GM12878 (cell line): ENCODE measurements around the gene BTBD8. TPM values are rescaled to one million over a fixed set of nuclear protein-coding genes. Genes with fewer than 3 reads are reported as not detected.

Experiments
- ATAC-seq: fragments of 200-7000 bp; cut with Tn5 transposase; 3 replicates; pipeline ENCODE4 v1.9.1; 2020; ENCODE audit warnings: mild to moderate bottlenecking, moderate library complexity
- BruUV-seq: library from RNA; stranded (reverse); fragments of 400-500 nt; replicated peaks from 2 replicates; lab custom pipeline; 2021; lab: Mats Ljungman, UMichigan
- CTCF ChIA-PET: fragments of 300-600 bp; sonication (Branson Sonifier 250); formaldehyde crosslinking; extraction: SDS; loops from one replicate; lab custom pipeline; 2021; ENCODE audit warnings: inconsistent platforms; lab: Yijun Ruan, JAX
- POLR2A ChIA-PET: fragments of 350-600 bp; formaldehyde crosslinking; extraction: SDS; loops from one replicate; lab custom pipeline; 2021; ENCODE audit warnings: inconsistent platforms; lab: Charles Lee
- RAD21 ChIA-PET: fragments of 300-600 bp; sonication (Branson Sonifier 250); formaldehyde crosslinking; loops from one replicate; lab custom pipeline; 2023; ENCODE audit warnings: antibody characterized with exemption; ENCODE audit not compliant: unreplicated experiment; lab: Charles Lee
- SMC1A ChIA-PET: fragments of 300-600 bp; sonication (Branson Sonifier 250); formaldehyde crosslinking; loops from one replicate; lab custom pipeline; 2023; ENCODE audit not compliant: unreplicated experiment, uncharacterized antibody; lab: Charles Lee
- DNase-seq: peaks from one replicate; pipeline ENCODE4 v3.0.0-alpha.2; 2011; ENCODE audit warnings: low read depth, low spot score
- FAIRE-seq: peaks from 3 replicates; lab custom pipeline; 2011; peaks lifted over from hg19 to GRCh38; lab: Jason Lieb, UNC
- H2AFZ ChIP-seq: 2 replicates; pipeline ENCODE4 v1.6.0; 2011; ENCODE audit warnings: low read depth, low read length, control low read depth; ENCODE audit not compliant: control insufficient read depth
- H3K27ac ChIP-seq: 2 replicates; pipeline ENCODE4 v1.5.1; 2011; ENCODE audit warnings: control low read depth; ENCODE audit not compliant: control insufficient read depth, insufficient read depth
- H3K27me3 ChIP-seq, 2 experiments: replicated peaks in 1 of 2; 2 replicates each; pipeline versions ENCODE4 v1.6.0 to v1.6.1; 2011; ENCODE audit warnings: low read length in 1 of 2; ENCODE audit not compliant: control insufficient read depth in 2 of 2, insufficient read depth in 2 of 2
- H3K36me3 ChIP-seq, 2 experiments: 2 replicates each; pipeline ENCODE4 v1.5.1; 2011; ENCODE audit warnings: low read length in 1 of 2; ENCODE audit not compliant: control insufficient read depth in 2 of 2, insufficient read depth in 2 of 2
- H3K4me1 ChIP-seq: 2 replicates; pipeline ENCODE4 v1.6.1; 2011; ENCODE audit warnings: mild to moderate bottlenecking, low read length, moderate library complexity, mixed read lengths; ENCODE audit not compliant: control insufficient read depth, insufficient read depth
- H3K4me2 ChIP-seq: 2 replicates; pipeline ENCODE4 v1.6.0; 2011; ENCODE audit warnings: control low read depth; ENCODE audit not compliant: control insufficient read depth, insufficient read depth
- H3K4me3 ChIP-seq: fragments of 200-600 bp; sonication (generic); 2 replicates; pipeline ENCODE4 v1.5.1; 2016
- H3K79me2 ChIP-seq: 2 replicates; pipeline ENCODE4 v1.6.0; 2011; ENCODE audit warnings: low read length; ENCODE audit not compliant: control insufficient read depth, insufficient read depth
- H3K9ac ChIP-seq: 2 replicates; pipeline ENCODE4 v1.8.0; 2011; ENCODE audit warnings: low read length, control low read depth, mixed read lengths; ENCODE audit not compliant: control insufficient read depth, insufficient read depth
- H3K9me3 ChIP-seq: replicated peaks from 3 replicates; pipeline ENCODE4 v1.5.1; 2011; ENCODE audit warnings: mild to moderate bottlenecking, low read length; ENCODE audit not compliant: control insufficient read depth, insufficient read depth
- H4K20me1 ChIP-seq: 2 replicates; pipeline ENCODE4 v1.6.0; 2011; ENCODE audit not compliant: control insufficient read depth, insufficient read depth
- EGR1 ChIP-seq, 2 experiments: IDR thresholded peaks; 1 replicate in 1 of 2; 2 replicates in 1 of 2; pipeline ENCODE4 v1.6.1; 2011 to 2012; ENCODE audit warnings: low read depth in 2 of 2, low read length in 2 of 2, borderline replicate concordance in 1 of 2, mild to moderate bottlenecking in 1 of 2, moderate library complexity in 1 of 2
- MYB ChIP-seq: fragments of 150-350 bp; IDR thresholded peaks from 2 replicates; pipeline ENCODE4 v1.6.1; 2014; ENCODE audit warnings: mild to moderate bottlenecking, low read depth, low read length, borderline replicate concordance
- NR2C1 ChIP-seq: fragments of 450-650 bp; IDR thresholded peaks from 2 replicates; pipeline ENCODE4 v1.6.1; 2017; ENCODE audit warnings: antibody characterized with exemption, mild to moderate bottlenecking, moderate library complexity
- RFX5 ChIP-seq: IDR thresholded peaks from 2 replicates; pipeline ENCODE4 v1.6.1; 2011; ENCODE audit warnings: low read depth, low read length, improper control_type of control experiment
- SMAD1 ChIP-seq: fragments of 450-650 bp; IDR thresholded peaks from 2 replicates; pipeline ENCODE4 v1.6.1; 2018; ENCODE audit warnings: mild to moderate bottlenecking, low read depth; ENCODE audit not compliant: partially characterized antibody
- SRF ChIP-seq, 2 experiments: IDR thresholded peaks; 2 replicates each; pipeline ENCODE4 v1.6.1; 2011; ENCODE audit warnings: low read depth in 2 of 2, low read length in 2 of 2, mild to moderate bottlenecking in 1 of 2, moderate library complexity in 1 of 2
- YY1 ChIP-seq: IDR thresholded peaks from 2 replicates; pipeline ENCODE4 v1.6.1; 2011; ENCODE audit warnings: low read depth, mild to moderate bottlenecking, low read length
- WGBS: methylation state at CpG from one replicate; pipeline ENCODE4 v1.1.6; 2016; ENCODE audit warnings: low lambda C conversion rate; ENCODE audit not compliant: insufficient replicate concordance, insufficient coverage; ENCODE audit errors: missing lambda C conversion rate; 5-methylcytosine and 5-hydroxymethylcytosine counted together
- in situ Hi-C: fragments of 300-500 bp; cut with MboI; formaldehyde crosslinking; loops from 9 replicates; pipeline ENCODE4 v1.14.3; 2018; ENCODE audit warnings: mixed read lengths
- intact Hi-C: fragments of 100-400 bp; cut with micrococcal nuclease; formaldehyde crosslinking; loops from one replicate; pipeline ENCODE4 v1.14.2; 2022; ENCODE audit not compliant: unreplicated experiment
- polyA plus RNA-seq, 11 experiments: library from polyadenylated mRNA; depleted of rRNA in 4 of 11; unstranded in 6 of 11; stranded (reverse) in 5 of 11; fragments of >200 nt; fragmentation: Nextera tagmentation in 4 of 11; fragmentation: Illumina TruSeq in 1 of 11; extraction: Ambion mirVana in 4 of 11; extraction: Trizol in 1 of 11; gene quantifications; 1 replicate in 1 of 11; 2 replicates in 10 of 11; pipeline versions ENCODE4 v1.2.1 to v1.2.3, GENCODE V29; 2011 to 2016; ENCODE audit warnings: inconsistent platforms in 2 of 11, missing spikeins in 2 of 11, low read depth in 1 of 11
- total RNA-seq, 4 experiments: library from RNA; depleted of rRNA in 3 of 4; stranded (reverse); fragments of >200 nt in 3 of 4; fragmentation: Illumina TruSeq in 1 of 4; extraction: Trizol in 1 of 4; gene quantifications; 2 replicates each; pipeline versions ENCODE4 v1.2.1 to v1.2.3, GENCODE V29; 2013 to 2021
- TF ChIP-seq, protein P1 (sequence below): fragments of 450-650 bp; IDR thresholded peaks from 2 replicates; pipeline ENCODE4 v1.6.1; 2017; ENCODE audit warnings: mild to moderate bottlenecking, moderate library complexity
- TF ChIP-seq, protein P2 (sequence below): IDR thresholded peaks from 2 replicates; pipeline ENCODE4 v1.6.1; 2011; ENCODE audit warnings: mild to moderate bottlenecking, low read depth, low read length, moderate library complexity; ENCODE audit not compliant: insufficient replicate concordance

The BTBD8 gene
- total and polyA plus RNA-seq, 10 of the 15 experiments (the other 5 are each of a cell fraction or from before 2014, with no cell fraction given), result 0.07 to 0.32 (median 0.19) TPM; not detected in 1

DNA sequence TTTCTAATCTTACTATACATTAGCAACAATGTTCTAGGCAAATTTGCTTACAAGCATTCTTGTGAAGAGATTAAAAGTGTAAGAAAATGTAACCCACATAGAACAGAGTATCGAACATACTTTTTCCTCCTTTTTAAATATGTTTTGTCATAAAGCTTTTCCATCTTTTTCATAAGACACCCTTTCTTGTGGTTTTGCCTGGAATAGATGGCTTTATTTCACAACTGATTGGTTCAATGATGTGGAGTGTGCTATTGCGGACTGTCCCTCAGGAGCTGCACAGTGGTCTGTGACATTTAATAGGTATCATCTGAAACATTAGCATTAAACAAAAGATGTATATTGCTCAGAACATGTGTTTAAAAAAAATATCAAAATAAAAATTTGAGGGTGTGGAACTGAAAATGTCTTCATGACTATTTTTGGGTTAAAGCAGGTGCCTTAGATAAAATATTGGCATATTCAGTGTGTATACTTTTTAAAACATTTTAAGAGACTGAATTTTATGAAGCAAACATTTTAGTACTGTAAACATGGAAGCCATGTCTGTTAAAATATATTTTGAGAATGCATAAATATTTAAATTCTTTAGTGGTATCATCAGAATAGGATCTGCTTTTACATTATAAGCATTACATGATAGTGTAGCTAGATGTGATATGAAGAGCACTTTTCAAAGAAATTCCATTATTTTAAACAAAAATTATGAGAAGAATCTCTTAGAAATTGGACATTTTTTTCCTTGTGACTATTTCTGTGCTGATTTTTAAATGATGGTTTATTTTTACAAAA, 89.3 kb downstream of the BTBD8 start (continued):
- TF ChIP-seq, protein P1, sequence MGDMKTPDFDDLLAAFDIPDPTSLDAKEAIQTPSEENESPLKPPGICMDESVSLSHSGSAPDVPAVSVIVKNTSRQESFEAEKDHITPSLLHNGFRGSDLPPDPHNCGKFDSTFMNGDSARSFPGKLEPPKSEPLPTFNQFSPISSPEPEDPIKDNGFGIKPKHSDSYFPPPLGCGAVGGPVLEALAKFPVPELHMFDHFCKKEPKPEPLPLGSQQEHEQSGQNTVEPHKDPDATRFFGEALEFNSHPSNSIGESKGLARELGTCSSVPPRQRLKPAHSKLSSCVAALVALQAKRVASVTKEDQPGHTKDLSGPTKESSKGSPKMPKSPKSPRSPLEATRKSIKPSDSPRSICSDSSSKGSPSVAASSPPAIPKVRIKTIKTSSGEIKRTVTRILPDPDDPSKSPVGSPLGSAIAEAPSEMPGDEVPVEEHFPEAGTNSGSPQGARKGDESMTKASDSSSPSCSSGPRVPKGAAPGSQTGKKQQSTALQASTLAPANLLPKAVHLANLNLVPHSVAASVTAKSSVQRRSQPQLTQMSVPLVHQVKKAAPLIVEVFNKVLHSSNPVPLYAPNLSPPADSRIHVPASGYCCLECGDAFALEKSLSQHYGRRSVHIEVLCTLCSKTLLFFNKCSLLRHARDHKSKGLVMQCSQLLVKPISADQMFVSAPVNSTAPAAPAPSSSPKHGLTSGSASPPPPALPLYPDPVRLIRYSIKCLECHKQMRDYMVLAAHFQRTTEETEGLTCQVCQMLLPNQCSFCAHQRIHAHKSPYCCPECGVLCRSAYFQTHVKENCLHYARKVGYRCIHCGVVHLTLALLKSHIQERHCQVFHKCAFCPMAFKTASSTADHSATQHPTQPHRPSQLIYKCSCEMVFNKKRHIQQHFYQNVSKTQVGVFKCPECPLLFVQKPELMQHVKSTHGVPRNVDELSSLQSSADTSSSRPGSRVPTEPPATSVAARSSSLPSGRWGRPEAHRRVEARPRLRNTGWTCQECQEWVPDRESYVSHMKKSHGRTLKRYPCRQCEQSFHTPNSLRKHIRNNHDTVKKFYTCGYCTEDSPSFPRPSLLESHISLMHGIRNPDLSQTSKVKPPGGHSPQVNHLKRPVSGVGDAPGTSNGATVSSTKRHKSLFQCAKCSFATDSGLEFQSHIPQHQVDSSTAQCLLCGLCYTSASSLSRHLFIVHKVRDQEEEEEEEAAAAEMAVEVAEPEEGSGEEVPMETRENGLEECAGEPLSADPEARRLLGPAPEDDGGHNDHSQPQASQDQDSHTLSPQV, result no peak
- TF ChIP-seq MYB (no peak), SMAD1 (no peak), NR2C1 (no peak)

DNA sequence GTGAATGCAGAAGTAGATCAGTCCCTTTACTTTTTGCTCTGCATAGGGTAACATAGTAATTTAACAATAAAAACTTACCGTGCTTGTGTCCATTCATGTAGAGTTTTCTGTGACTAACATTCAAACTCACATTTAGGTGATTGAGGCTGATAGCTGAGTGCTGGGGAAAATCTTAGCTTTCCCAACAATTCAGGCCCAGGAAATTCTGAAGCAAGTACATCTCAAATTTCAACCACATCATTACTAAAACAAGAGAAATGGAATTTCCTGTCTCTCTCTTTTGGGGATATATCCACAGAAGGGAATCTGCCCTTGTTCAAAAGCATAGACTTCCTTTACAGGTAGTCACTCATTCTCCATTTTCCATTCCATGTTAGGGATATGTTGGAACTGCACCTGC, 104.5 kb downstream of the BTBD8 start:
- ChIA-PET SMC1A (interaction anchor here (1.2 kb wide), 1 partner anchor 128 kb away, joined by 3 read pairs; no protein-coding TSS in a partner anchor), POLR2A (no interaction called here), RAD21 (no interaction called here), CTCF (no interaction called here)
- WGBS, result 48% methylated on average over 1 of the region's 1 CpG
- ATAC-seq (no peak), DNase-seq (no peak), FAIRE-seq (no peak)
- no TSS peak for BruUV-seq
- Histone ChIP-seq H3K27me3 (no peaks in the 10 kb centered on the region), H3K4me2 (no peak overlapping the region), H4K20me1 (no peaks in the 10 kb centered on the region), H3K27ac (no peak overlapping the region), H3K9me3 (no peaks in the 10 kb centered on the region), H3K9ac (no peak overlapping the region), H3K4me1 (no peaks in the 10 kb centered on the region), H2AFZ (no peak overlapping the region), H3K4me3 (no peak overlapping the region), H3K79me2 (no peaks in the 10 kb centered on the region), H3K36me3 (no peaks in the 10 kb centered on the region)
- intact Hi-C loops (no loop called here), in situ Hi-C loops (no loop called here)
- TF ChIP-seq, protein P1, result no peak
- TF ChIP-seq EGR1 (IDR thresholded peaks at IDR 0.05; ENCODE audit: borderline replicate concordance in 1 of 2, low read depth in 2 of 2, low read length in 2 of 2) (no peak), RFX5 (no peak), YY1 (no peak), SRF (IDR thresholded peaks at IDR 0.05; ENCODE audit: low read depth in 2 of 2, low read length in 2 of 2) (no peak)
- TF ChIP-seq, protein P2, sequence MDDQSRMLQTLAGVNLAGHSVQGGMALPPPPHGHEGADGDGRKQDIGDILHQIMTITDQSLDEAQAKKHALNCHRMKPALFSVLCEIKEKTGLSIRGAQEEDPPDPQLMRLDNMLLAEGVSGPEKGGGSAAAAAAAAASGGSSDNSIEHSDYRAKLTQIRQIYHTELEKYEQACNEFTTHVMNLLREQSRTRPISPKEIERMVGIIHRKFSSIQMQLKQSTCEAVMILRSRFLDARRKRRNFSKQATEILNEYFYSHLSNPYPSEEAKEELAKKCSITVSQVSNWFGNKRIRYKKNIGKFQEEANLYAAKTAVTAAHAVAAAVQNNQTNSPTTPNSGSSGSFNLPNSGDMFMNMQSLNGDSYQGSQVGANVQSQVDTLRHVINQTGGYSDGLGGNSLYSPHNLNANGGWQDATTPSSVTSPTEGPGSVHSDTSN, result no peak
